Measurements from ENCODE around the gene SORCS2.

GRCh38 chr4:7160439-7160838 is 31.9 kb upstream of the SORCS2 start:
- TF ChIP-seq EP300 (IDR thresholded peaks at IDR 0.05; ENCODE audit: low read depth) (no peak), CTCF (IDR thresholded peaks at IDR 0.05) (no peak), POLR2AphosphoS5 (IDR thresholded peaks at IDR 0.05) (no peak)
